K562 (cell line): ENCODE measurements around the gene GLIPR2. TPM values are rescaled to one million over a fixed set of nuclear protein-coding genes. Genes with fewer than 3 reads are reported as not detected.

Experiments used
- ATAC-seq: fragments of 200-7000 bp; cut with Tn5 transposase; 3 replicates; pipeline ENCODE4 v1.9.1; 2020; ENCODE audit warnings: moderate library complexity
- BruUV-seq: library from RNA; stranded (reverse); fragments of 400-500 nt; replicated peaks from 2 replicates; lab custom pipeline; 2021; lab: Mats Ljungman, UMichigan
- CTCF ChIA-PET: fragments of 300-600 bp; formaldehyde crosslinking; extraction: SDS; loops from one replicate; lab custom pipeline; 2021; ENCODE audit warnings: low intra/inter-chr PET ratio; lab: Yijun Ruan, JAX
- POLR2A ChIA-PET: fragments of 300-600, 350-650 bp; sonication (Branson Sonifier 250); formaldehyde crosslinking; extraction: SDS; loops from one replicate; lab custom pipeline; 2021; ENCODE audit warnings: antibody characterized with exemption, inconsistent platforms; lab: Yijun Ruan, JAX
- DNase-seq, 4 experiments: peaks; one replicate each; pipeline versions ENCODE4 v3.0.0 to v3.0.0-alpha.2; 2011 to 2018; ENCODE audit warnings: low spot score in 3 of 4, mixed read lengths in 3 of 4; ENCODE audit errors: extremely low read depth in 1 of 4
- FAIRE-seq: peaks from 2 replicates; lab custom pipeline; 2011; peaks lifted over from hg19 to GRCh38; lab: Jason Lieb, UNC
- H2AFZ ChIP-seq: 2 replicates; pipeline ENCODE4 v1.6.0; 2011; ENCODE audit warnings: low read depth, low read length, control low read depth, inconsistent platforms
- H3K27ac ChIP-seq: fragments of 200-600 bp; 3 replicates; pipeline ENCODE4 v1.8.0; 2011; ENCODE audit warnings: low read depth, mild to moderate bottlenecking, control low read depth, inconsistent platforms, low read length, moderate library complexity, mixed read lengths; ENCODE audit errors: extremely low read depth
- H3K27me3 ChIP-seq, 2 experiments: fragments of 300-600 bp in 1 of 2; 2 replicates in 1 of 2; 3 replicates in 1 of 2; pipeline versions ENCODE4 v1.6.0 to v1.8.0; 2011; ENCODE audit warnings: inconsistent platforms in 2 of 2, low read length in 2 of 2, mild to moderate bottlenecking in 1 of 2, mixed read lengths in 1 of 2, moderate library complexity in 1 of 2; ENCODE audit not compliant: control insufficient read depth in 2 of 2, insufficient read depth in 2 of 2
- H3K36me3 ChIP-seq: fragments of 300-600 bp; 3 replicates; pipeline ENCODE4 v1.8.0; 2011; ENCODE audit warnings: mild to moderate bottlenecking, low read length, inconsistent platforms; ENCODE audit not compliant: control insufficient read depth, insufficient read depth
- H3K4me1 ChIP-seq, 2 experiments: fragments of 200-600 bp in 1 of 2; replicated peaks in 1 of 2; 2 replicates in 1 of 2; 3 replicates in 1 of 2; pipeline versions ENCODE4 v1.5.1 to v1.8.0; 2011; ENCODE audit warnings: inconsistent platforms in 2 of 2, low read length in 2 of 2, mild to moderate bottlenecking in 1 of 2, mixed read lengths in 1 of 2, moderate library complexity in 1 of 2; ENCODE audit not compliant: control insufficient read depth in 2 of 2, insufficient read depth in 2 of 2
- H3K4me2 ChIP-seq: 2 replicates; pipeline ENCODE4 v1.6.1; 2011; ENCODE audit warnings: low read length, control low read depth, inconsistent platforms, mixed read lengths; ENCODE audit not compliant: insufficient read depth
- H3K4me3 ChIP-seq: fragments of 200-600 bp; sonication (generic), shearing (Covaris generic); 2 replicates; pipeline ENCODE4 v1.5.1; 2016; ENCODE audit warnings: control low read depth, inconsistent platforms
- H3K79me2 ChIP-seq: fragments of 200-600 bp; 3 replicates; pipeline ENCODE4 v1.8.0; 2011; ENCODE audit warnings: low read length, inconsistent platforms; ENCODE audit not compliant: control insufficient read depth, insufficient read depth
- H3K9ac ChIP-seq, 2 experiments: 2 replicates each; pipeline versions ENCODE4 v1.6.0 to v1.6.1; 2011; ENCODE audit warnings: low read depth in 2 of 2, low read length in 2 of 2, control low read depth in 1 of 2, inconsistent platforms in 1 of 2, mild to moderate bottlenecking in 1 of 2, mixed read lengths in 1 of 2; ENCODE audit not compliant: insufficient read depth in 1 of 2
- H3K9me1 ChIP-seq: one replicate; pipeline ENCODE4 v1.6.0; 2011; ENCODE audit warnings: inconsistent platforms, mild to moderate bottlenecking, low read length, moderate library complexity; ENCODE audit not compliant: control insufficient read depth, insufficient read depth
- H3K9me3 ChIP-seq: replicated peaks from 2 replicates; pipeline ENCODE4 v1.5.1; 2011; ENCODE audit warnings: low read depth, low read length, inconsistent platforms; ENCODE audit not compliant: control insufficient read depth, insufficient read depth
- H4K20me1 ChIP-seq: replicated peaks from 2 replicates; pipeline ENCODE4 v1.6.1; 2011; ENCODE audit warnings: low read length, inconsistent platforms, mixed read lengths; ENCODE audit not compliant: control insufficient read depth, insufficient read depth
- BCL6 ChIP-seq: fragments of 250-450 bp; sonication (Bioruptor Pico); IDR thresholded peaks from 2 replicates; pipeline ENCODE4 v1.4.0; 2020
- EGR1 ChIP-seq: fragments of 450-650 bp; conservative IDR thresholded peaks from 2 replicates; pipeline ENCODE4 v1.6.1; 2017; ENCODE audit warnings: mild to moderate bottlenecking
- FUS ChIP-seq: fragments of 200-400 bp; formaldehyde crosslinking; optimal IDR thresholded peaks from 2 replicates; pipeline ENCODE3; 2017; ENCODE audit warnings: low read depth, low read length
- HMG20A ChIP-seq: fragments of 450-650 bp; formaldehyde crosslinking; conservative IDR thresholded peaks from 2 replicates; pipeline ENCODE4 v1.4.0; 2020; ENCODE audit warnings: mild to moderate bottlenecking, mixed read lengths
- PKNOX1 ChIP-seq: fragments of 450-650 bp; IDR thresholded peaks from 2 replicates; pipeline ENCODE4 v1.6.1; 2016
- TRIM25 ChIP-seq: fragments of 450-650 bp; IDR thresholded peaks from 2 replicates; pipeline ENCODE4 v1.7.0; 2016; ENCODE audit warnings: borderline replicate concordance
- YY1 ChIP-seq, 3 experiments: IDR thresholded peaks; 2 replicates each; pipeline ENCODE4 v1.6.1; 2011; ENCODE audit warnings: low read length in 2 of 3, mild to moderate bottlenecking in 2 of 3, moderate library complexity in 2 of 3, borderline replicate concordance in 1 of 3, control low read depth in 1 of 3, low read depth in 1 of 3; ENCODE audit not compliant: insufficient read depth in 3 of 3, insufficient replicate concordance in 2 of 3, control insufficient read depth in 1 of 3, insufficient read length in 1 of 3; ENCODE audit errors: extremely low read depth in 1 of 3
- ZKSCAN8 ChIP-seq: fragments of 200-800 bp; sonication (Bioruptor generic); IDR thresholded peaks from 2 replicates; pipeline ENCODE4 v1.6.1; 2016; ENCODE audit warnings: missing genetic modification characterization, missing compliant biosample characterization
- ZNF184 ChIP-seq: sonication (generic); formaldehyde crosslinking; IDR thresholded peaks from 2 replicates; pipeline ENCODE4 v1.5.0; 2020; ENCODE audit warnings: missing genetic modification reagents
- ZNF24 ChIP-seq: fragments of 450-650 bp; IDR thresholded peaks from 2 replicates; pipeline ENCODE4 v1.6.1; 2016
- ZNF511 ChIP-seq: sonication (generic); formaldehyde crosslinking; IDR thresholded peaks from 2 replicates; pipeline ENCODE4 v1.8.0; 2022; ENCODE audit warnings: mild to moderate bottlenecking, missing genetic modification reagents
- ZNF780A ChIP-seq: fragments of 250-450 bp; sonication (Bioruptor Pico); IDR thresholded peaks from 2 replicates; pipeline ENCODE4 v1.5.0; 2021; ENCODE audit warnings: mild to moderate bottlenecking
- WGBS: fragments of 100-300 bp; shearing (Covaris generic); methylation state at CpG from one replicate; pipeline ENCODE4 v1.1.6; 2016; ENCODE audit warnings: low coverage, mixed read lengths; ENCODE audit not compliant: insufficient coverage; ENCODE audit errors: missing lambda C conversion rate; 5-methylcytosine and 5-hydroxymethylcytosine counted together
- in situ Hi-C: fragments of 300-500 bp; cut with MboI; formaldehyde crosslinking; loops from 4 replicates; pipeline ENCODE4 v1.15.0; 2018; ENCODE audit warnings: inconsistent platforms, mixed read lengths
- intact Hi-C: fragments of 100-400 bp; cut with micrococcal nuclease; formaldehyde crosslinking; loops from 2 replicates; pipeline ENCODE4 v1.14.2; 2022
- polyA plus RNA-seq, 8 experiments: library from polyadenylated mRNA; depleted of rRNA in 4 of 8; stranded (reverse) in 5 of 8; unstranded in 3 of 8; fragments of >200 nt; fragmentation: Nextera tagmentation in 2 of 8; fragmentation: Illumina TruSeq in 1 of 8; extraction: Ambion mirVana in 2 of 8; extraction: Trizol in 1 of 8; gene quantifications; 2 replicates each; pipeline versions ENCODE4 v1.2.1 to v1.2.3, GENCODE V29; 2011 to 2014; ENCODE audit warnings: inconsistent platforms in 1 of 8, missing spikeins in 1 of 8
- total RNA-seq, 7 experiments: library from RNA; depleted of rRNA in 6 of 7; stranded (reverse); fragments of >200 nt in 6 of 7; fragmentation: Illumina TruSeq in 2 of 7; extraction: Trizol in 2 of 7; gene quantifications; 2 replicates each; pipeline versions ENCODE4 v1.2.1 to v1.2.3, GENCODE V29; 2011 to 2021; ENCODE audit warnings: low replicate concordance in 1 of 7
- TF ChIP-seq, protein P1 (sequence below): fragments of 450-650 bp; formaldehyde crosslinking; IDR thresholded peaks from 2 replicates; pipeline ENCODE4 v1.4.0; 2020; ENCODE audit warnings: mild to moderate bottlenecking, moderate library complexity

GLIPR2 gene
- total and polyA plus RNA-seq, 9 of the 15 experiments (the other 6 are each of a cell fraction or from before 2014, with no cell fraction given) = 1.4 to 8.8 (median 2.9) TPM

GRCh38 chr9:36140086-36141084, 3.9 kb downstream of the GLIPR2 start:
- FAIRE-seq (no peak), ATAC-seq (no peak), DNase-seq (no peak)
- H3K27ac ChIP-seq = no peak overlapping the region
- intact Hi-C loops (no loop called here), in situ Hi-C loops (no loop called here)
- H3K9me1 ChIP-seq = no peaks in the 10 kb centered on the region
- 53% methylated on average over 10 of the region's 11 CpGs for WGBS
- no peak overlapping the region for H3K4me2 ChIP-seq
- H3K9ac ChIP-seq = peak overlapping the region in 1 of 2 experiments; percentile 26; a peak in 1 of 4 replicates
- no peak overlapping the region for H2AFZ ChIP-seq
- no peaks in the 10 kb centered on the region for H3K36me3 ChIP-seq
- POLR2A ChIA-PET = interaction anchor here (1.0 kb wide), 1 partner anchor 50 kb away, joined by 3 read pairs; the partner anchor contains the start of gene CLTA
- H3K4me3 ChIP-seq = no peak overlapping the region
- CTCF ChIA-PET = no interaction called here
- BruUV-seq = no TSS peak
- peaks cover 6% of the 10 kb centered on the region; the same call in 1 of the 3 replicates for H3K79me2 ChIP-seq
- H3K4me1 ChIP-seq = peaks cover 35 to 61% of the 10 kb centered on the region in 2 experiments; a peak in 4 of 5 replicates
- no peaks in the 10 kb centered on the region; the same call in 1 of the 2 replicates for H4K20me1 ChIP-seq
- no peaks in the 10 kb centered on the region for H3K9me3 ChIP-seq
- no peaks in the 10 kb centered on the region for H3K27me3 ChIP-seq
- TF ChIP-seq EGR1 (no peak), HMG20A (CRISPR knock-in tag) (no peak), TRIM25 (no peak), ZNF24 (peak; percentile 94), FUS (no peak), BCL6 (no peak), YY1 (IDR thresholded peaks at IDR 0.05; ENCODE audit: borderline replicate concordance in 1 of 3, control insufficient read depth in 1 of 3, extremely low read depth in 1 of 3, insufficient read depth in 3 of 3, insufficient read length in 1 of 3, insufficient replicate concordance in 2 of 3, low read depth in 1 of 3, low read length in 2 of 3) (peak in 1 of 3 experiments; percentile 42), ZNF184 (CRISPR knock-in tag) (no peak), ZNF780A (CRISPR knock-in tag) (no peak), PKNOX1 (peak; percentile 38), ZKSCAN8 (no peak), ZNF511 (CRISPR knock-in tag) (no peak)
- TF ChIP-seq, protein P1, sequence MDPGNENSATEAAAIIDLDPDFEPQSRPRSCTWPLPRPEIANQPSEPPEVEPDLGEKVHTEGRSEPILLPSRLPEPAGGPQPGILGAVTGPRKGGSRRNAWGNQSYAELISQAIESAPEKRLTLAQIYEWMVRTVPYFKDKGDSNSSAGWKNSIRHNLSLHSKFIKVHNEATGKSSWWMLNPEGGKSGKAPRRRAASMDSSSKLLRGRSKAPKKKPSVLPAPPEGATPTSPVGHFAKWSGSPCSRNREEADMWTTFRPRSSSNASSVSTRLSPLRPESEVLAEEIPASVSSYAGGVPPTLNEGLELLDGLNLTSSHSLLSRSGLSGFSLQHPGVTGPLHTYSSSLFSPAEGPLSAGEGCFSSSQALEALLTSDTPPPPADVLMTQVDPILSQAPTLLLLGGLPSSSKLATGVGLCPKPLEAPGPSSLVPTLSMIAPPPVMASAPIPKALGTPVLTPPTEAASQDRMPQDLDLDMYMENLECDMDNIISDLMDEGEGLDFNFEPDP (CRISPR knock-in tag) = no peak
